Astrocyte (in vitro differentiated cells and primary cell): ENCODE measurements around the gene ADGRG4. TPM values are rescaled to one million over a fixed set of nuclear protein-coding genes. Genes with fewer than 3 reads are reported as not detected.

Experiments
- DNase-seq: peaks from one replicate; pipeline ENCODE4 v3.0.0-alpha.2; 2010; ENCODE audit warnings: low read depth
- FAIRE-seq: peaks from 2 replicates; lab custom pipeline; 2011; peaks lifted over from hg19 to GRCh38; lab: Jason Lieb, UNC
- H2AFZ ChIP-seq: 2 replicates; pipeline ENCODE4 v1.6.0; 2012; ENCODE audit warnings: low read depth, low read length, inconsistent platforms
- H3K27ac ChIP-seq: 2 replicates; pipeline ENCODE4 v1.5.1; 2011; ENCODE audit warnings: low read depth, low read length, inconsistent platforms
- H3K27me3 ChIP-seq: 2 replicates; pipeline ENCODE4 v1.6.0; 2011; ENCODE audit warnings: low read length, inconsistent platforms; ENCODE audit not compliant: insufficient read depth
- H3K36me3 ChIP-seq: 2 replicates; pipeline ENCODE4 v1.5.1; 2011; ENCODE audit warnings: low read length, inconsistent platforms; ENCODE audit not compliant: insufficient read depth
- H3K4me1 ChIP-seq: 2 replicates; pipeline ENCODE4 v1.5.1; 2011; ENCODE audit warnings: low read length, inconsistent platforms; ENCODE audit not compliant: insufficient read depth
- H3K4me2 ChIP-seq: 2 replicates; pipeline ENCODE4 v1.6.0; 2012; ENCODE audit warnings: low read length, inconsistent platforms
- H3K4me3 ChIP-seq: 2 replicates; pipeline ENCODE4 v1.5.1; 2011; ENCODE audit warnings: low read depth, mild to moderate bottlenecking, low read length, inconsistent platforms; ENCODE audit not compliant: insufficient read depth
- H3K79me2 ChIP-seq: 2 replicates; pipeline ENCODE4 v1.6.0; 2012; ENCODE audit warnings: mild to moderate bottlenecking, low read length, inconsistent platforms; ENCODE audit not compliant: insufficient read depth
- H3K9ac ChIP-seq: 2 replicates; pipeline ENCODE4 v1.6.0; 2012; ENCODE audit warnings: mild to moderate bottlenecking, low read length, inconsistent platforms
- H3K9me3 ChIP-seq: 2 replicates; pipeline ENCODE4 v1.5.1; 2012; ENCODE audit warnings: low read depth, mild to moderate bottlenecking, low read length, inconsistent platforms; ENCODE audit not compliant: insufficient read depth
- H4K20me1 ChIP-seq: 2 replicates; pipeline ENCODE4 v1.6.0; 2012; ENCODE audit warnings: low read length, inconsistent platforms; ENCODE audit not compliant: insufficient read depth
- H3K27ac Mint-ChIP-seq: one replicate; pipeline ENCODE4 v1.8.0; 2021; ENCODE audit warnings: mild to moderate bottlenecking, mixed read lengths; ENCODE audit not compliant: unreplicated experiment
- H3K27me3 Mint-ChIP-seq: one replicate; pipeline ENCODE4 v1.8.0; 2021; ENCODE audit warnings: low read depth, mixed read lengths; ENCODE audit not compliant: unreplicated experiment
- H3K36me3 Mint-ChIP-seq: one replicate; pipeline ENCODE4 v1.8.0; 2021; ENCODE audit warnings: low read depth, mixed read lengths; ENCODE audit not compliant: unreplicated experiment
- H3K4me1 Mint-ChIP-seq: one replicate; pipeline ENCODE4 v1.8.0; 2021; ENCODE audit warnings: low read depth, mixed read lengths; ENCODE audit not compliant: unreplicated experiment
- H3K4me3 Mint-ChIP-seq: one replicate; pipeline ENCODE4 v1.8.0; 2021; ENCODE audit warnings: mild to moderate bottlenecking, moderate library complexity, mixed read lengths; ENCODE audit not compliant: unreplicated experiment
- H3K9me3 Mint-ChIP-seq: one replicate; pipeline ENCODE4 v1.8.0; 2021; ENCODE audit warnings: mild to moderate bottlenecking, mixed read lengths; ENCODE audit not compliant: unreplicated experiment
- EZH2 ChIP-seq: IDR thresholded peaks from 2 replicates; pipeline ENCODE4 v1.6.1; 2012; ENCODE audit warnings: mild to moderate bottlenecking, low read length, inconsistent platforms; ENCODE audit not compliant: insufficient read depth
- total RNA-seq: library from RNA; stranded (reverse); gene quantifications from 2 replicates; pipeline ENCODE4 v1.2.1, GENCODE V29; 2021
- TF ChIP-seq, protein P1 (sequence below): IDR thresholded peaks from 2 replicates; pipeline ENCODE4 v1.5.1; 2011; ENCODE audit warnings: low read depth, mild to moderate bottlenecking, inconsistent platforms, low read length, moderate library complexity; ENCODE audit not compliant: insufficient read depth

Gene ADGRG4
- total RNA-seq, 1 donor from 2014 or later: 0.14 TPM

- Histone ChIP-seq H3K4me1 (no peaks in the 10 kb centered on the region), H3K9ac (no peak overlapping the region), H3K27me3 (no peaks in the 10 kb centered on the region), H3K79me2 (no peaks in the 10 kb centered on the region), H3K4me2 (no peak overlapping the region), H3K36me3 (no peaks in the 10 kb centered on the region), H4K20me1 (no peaks in the 10 kb centered on the region), H3K4me3 (no peak overlapping the region), H3K9me3 (no peaks in the 10 kb centered on the region), H3K27ac (no peak overlapping the region), H2AFZ (no peak overlapping the region)
- no peaks in the 10 kb centered on the region for H3K9me3 Mint-ChIP-seq
- H3K27me3 Mint-ChIP-seq: peaks cover 1% of the 10 kb centered on the region
- H3K27ac Mint-ChIP-seq: no peak overlapping the region
- no peaks in the 10 kb centered on the region for H3K4me1 Mint-ChIP-seq
- DNase-seq (no peak), FAIRE-seq (no peak)
- no peak overlapping the region for H3K4me3 Mint-ChIP-seq
- no peaks in the 10 kb centered on the region for H3K36me3 Mint-ChIP-seq
- no peak for TF ChIP-seq EZH2
- TF ChIP-seq, protein P1, sequence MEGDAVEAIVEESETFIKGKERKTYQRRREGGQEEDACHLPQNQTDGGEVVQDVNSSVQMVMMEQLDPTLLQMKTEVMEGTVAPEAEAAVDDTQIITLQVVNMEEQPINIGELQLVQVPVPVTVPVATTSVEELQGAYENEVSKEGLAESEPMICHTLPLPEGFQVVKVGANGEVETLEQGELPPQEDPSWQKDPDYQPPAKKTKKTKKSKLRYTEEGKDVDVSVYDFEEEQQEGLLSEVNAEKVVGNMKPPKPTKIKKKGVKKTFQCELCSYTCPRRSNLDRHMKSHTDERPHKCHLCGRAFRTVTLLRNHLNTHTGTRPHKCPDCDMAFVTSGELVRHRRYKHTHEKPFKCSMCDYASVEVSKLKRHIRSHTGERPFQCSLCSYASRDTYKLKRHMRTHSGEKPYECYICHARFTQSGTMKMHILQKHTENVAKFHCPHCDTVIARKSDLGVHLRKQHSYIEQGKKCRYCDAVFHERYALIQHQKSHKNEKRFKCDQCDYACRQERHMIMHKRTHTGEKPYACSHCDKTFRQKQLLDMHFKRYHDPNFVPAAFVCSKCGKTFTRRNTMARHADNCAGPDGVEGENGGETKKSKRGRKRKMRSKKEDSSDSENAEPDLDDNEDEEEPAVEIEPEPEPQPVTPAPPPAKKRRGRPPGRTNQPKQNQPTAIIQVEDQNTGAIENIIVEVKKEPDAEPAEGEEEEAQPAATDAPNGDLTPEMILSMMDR: no peak
Observed at GRCh38 chrX:136387951-136388502, 87.3 kb downstream of the ADGRG4 start.

DNA sequence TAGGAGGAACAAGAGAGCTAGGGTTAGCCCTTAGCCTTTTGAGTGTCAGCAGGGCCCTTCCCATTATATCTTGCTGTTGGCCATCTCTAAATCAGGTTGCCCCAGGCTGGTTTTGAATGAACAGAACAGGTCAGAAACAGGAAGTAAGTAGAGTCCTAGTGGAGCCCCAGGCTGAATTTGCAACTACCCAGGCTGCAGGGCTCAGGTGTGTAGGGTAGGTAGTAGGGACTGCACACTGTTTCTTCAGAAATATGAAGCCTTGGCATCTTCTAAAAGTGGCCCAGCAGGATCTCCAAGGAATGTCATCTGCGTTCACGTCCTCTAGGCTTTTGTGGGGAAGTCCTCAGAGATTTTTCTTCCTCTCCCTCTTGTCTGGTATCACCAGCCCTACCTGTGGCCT, 90.2 kb downstream of the ADGRG4 start:
- no peaks in the 10 kb centered on the region for H3K9me3 Mint-ChIP-seq
- FAIRE-seq (no peak), DNase-seq (no peak)
- no peak overlapping the region for H3K4me3 Mint-ChIP-seq
- Histone ChIP-seq H3K4me1 (no peaks in the 10 kb centered on the region), H3K79me2 (no peaks in the 10 kb centered on the region), H3K27me3 (no peaks in the 10 kb centered on the region), H3K27ac (no peak overlapping the region), H2AFZ (no peak overlapping the region), H3K4me3 (no peak overlapping the region), H3K9ac (no peak overlapping the region), H4K20me1 (no peaks in the 10 kb centered on the region), H3K4me2 (no peak overlapping the region), H3K9me3 (no peaks in the 10 kb centered on the region), H3K36me3 (no peaks in the 10 kb centered on the region)
- no peaks in the 10 kb centered on the region for H3K4me1 Mint-ChIP-seq
- H3K27me3 Mint-ChIP-seq: peaks cover 1% of the 10 kb centered on the region
- H3K27ac Mint-ChIP-seq: no peak overlapping the region
- TF ChIP-seq EZH2: no peak
- TF ChIP-seq, protein P1: no peak
- no peaks in the 10 kb centered on the region for H3K36me3 Mint-ChIP-seq

DNA sequence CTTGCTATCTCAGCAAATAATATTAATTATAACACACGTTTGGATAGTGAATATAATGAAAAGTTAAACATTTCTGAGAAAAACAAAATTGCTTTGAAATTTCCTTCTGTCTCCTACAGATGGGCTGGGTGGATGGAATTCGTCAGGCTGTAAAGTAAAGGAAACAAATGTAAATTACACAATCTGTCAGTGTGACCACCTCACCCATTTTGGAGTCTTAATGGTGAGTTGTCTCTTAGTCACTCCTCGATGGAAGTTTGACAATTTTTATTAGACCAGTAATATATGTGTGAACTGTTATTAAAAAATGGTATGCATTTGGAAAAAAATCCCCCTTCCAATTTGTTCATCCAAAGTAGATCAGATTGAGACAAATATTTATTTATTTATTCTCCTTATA, 94.5 kb downstream of the ADGRG4 start:
- no peaks in the 10 kb centered on the region for H3K36me3 ChIP-seq
- H3K4me2 ChIP-seq: no peak overlapping the region
- H2AFZ ChIP-seq: no peak overlapping the region
- DNase-seq: no peak
- no peak for TF ChIP-seq EZH2
- TF ChIP-seq, protein P1: no peak
- Mint-ChIP-seq H3K4me3 (no peak overlapping the region), H3K9me3 (no peaks in the 10 kb centered on the region), H3K27ac (no peak overlapping the region), H3K4me1 (no peaks in the 10 kb centered on the region), H3K27me3 (peaks cover 1% of the 10 kb centered on the region), H3K36me3 (no peaks in the 10 kb centered on the region)
- H3K27ac ChIP-seq: no peak overlapping the region
- no peak overlapping the region for H3K4me3 ChIP-seq
- peak; percentile 78 for FAIRE-seq
- H4K20me1 ChIP-seq: no peaks in the 10 kb centered on the region
- H3K9ac ChIP-seq: no peak overlapping the region
- H3K79me2 ChIP-seq: no peaks in the 10 kb centered on the region
- H3K9me3 ChIP-seq: no peaks in the 10 kb centered on the region
- no peaks in the 10 kb centered on the region for H3K27me3 ChIP-seq
- no peaks in the 10 kb centered on the region for H3K4me1 ChIP-seq
